Suprapubic skin (tissue), 4 donors: ENCODE measurements around the gene SULT1C4. TPM values are rescaled to one million over a fixed set of nuclear protein-coding genes. Genes with fewer than 3 reads are reported as not detected.

Source experiments
- DNase-seq, 2 donors: peaks; one replicate each; pipeline ENCODE4 v3.0.0-alpha.2; 2019; ENCODE audit warnings: low spot score in 2 of 2
- H3K27ac ChIP-seq: fragments of 200-600 bp; sonication (generic); one replicate; pipeline ENCODE4 v1.5.1; 2019
- H3K27me3 ChIP-seq: fragments of 200-600 bp; sonication (generic); one replicate; pipeline ENCODE4 v1.5.1; 2019
- H3K36me3 ChIP-seq: fragments of 200-600 bp; sonication (generic); one replicate; pipeline ENCODE4 v1.5.1; 2019
- H3K4me1 ChIP-seq: fragments of 200-600 bp; sonication (generic); one replicate; pipeline ENCODE4 v1.5.1; 2019
- H3K4me3 ChIP-seq: fragments of 200-600 bp; sonication (generic); one replicate; pipeline ENCODE4 v1.5.1; 2019; ENCODE audit warnings: mild to moderate bottlenecking
- H3K9me3 ChIP-seq: fragments of 200-600 bp; sonication (generic); one replicate; pipeline ENCODE4 v1.5.1; 2019
- CTCF ChIP-seq, 2 donors: fragments of 200-600 bp in 1 of 2; fragments of 450-650 bp in 1 of 2; sonication (generic) in 1 of 2; IDR thresholded peaks; one replicate each; pipeline ENCODE4 v1.5.1; 2016 to 2019; ENCODE audit warnings: antibody characterized with exemption in 2 of 2, mild to moderate bottlenecking in 1 of 2, moderate library complexity in 1 of 2
- EP300 ChIP-seq: sonication (generic); formaldehyde crosslinking; IDR thresholded peaks from one replicate; pipeline ENCODE4 v1.6.1; 2017; ENCODE audit warnings: antibody characterized with exemption
- POLR2A ChIP-seq, 2 donors: fragments of 450-650 bp; IDR thresholded peaks; one replicate each; pipeline ENCODE4 v1.6.1; 2017; ENCODE audit warnings: antibody characterized with exemption in 2 of 2, mild to moderate bottlenecking in 2 of 2, moderate library complexity in 2 of 2
- POLR2AphosphoS5 ChIP-seq, 3 donors: sonication (generic); formaldehyde crosslinking; IDR thresholded peaks; one replicate each; pipeline ENCODE4 v1.6.1; 2017; ENCODE audit warnings: antibody characterized with exemption in 3 of 3
- WGBS: methylation state at CpG from one replicate; pipeline ENCODE4 v1.1.5; 2018; 5-methylcytosine and 5-hydroxymethylcytosine counted together
- total RNA-seq, 4 donors: library from RNA; depleted of rRNA; stranded (reverse); fragments of >200 nt; gene quantifications; one replicate each; pipeline ENCODE4 v1.1.0, GENCODE V29; 2016

The SULT1C4 gene
- total RNA-seq, 4 donors from 2014 or later, result 0.34 to 1.5 (median 0.48) TPM; not detected in 1

GRCh38 chr2:108412995-108413710 is 35.4 kb downstream of the SULT1C4 start:
- Histone ChIP-seq H3K9me3 (no peaks in the 10 kb centered on the region), H3K27ac (no peak overlapping the region), H3K36me3 (no peaks in the 10 kb centered on the region), H3K27me3 (no peaks in the 10 kb centered on the region), H3K4me3 (no peak overlapping the region), H3K4me1 (no peaks in the 10 kb centered on the region)
- TF ChIP-seq POLR2AphosphoS5 (IDR thresholded peaks at IDR 0.05), result no peak
- TF ChIP-seq EP300, result no peak
- TF ChIP-seq POLR2A (IDR thresholded peaks at IDR 0.05), result no peak
- TF ChIP-seq CTCF (IDR thresholded peaks at IDR 0.05), result no peak
- DNase-seq, result no peak
- WGBS, result 25% methylated on average over 1 of the region's 1 CpG

GRCh38 chr2:108413711-108414095 is 35.9 kb downstream of the SULT1C4 start:
- DNase-seq, result no peak
- no peaks in the 10 kb centered on the region for H3K4me1 ChIP-seq
- no peaks in the 10 kb centered on the region for H3K36me3 ChIP-seq
- WGBS, result 91% methylated on average over 1 of the region's 1 CpG
- H3K27me3 ChIP-seq, result no peaks in the 10 kb centered on the region
- TF ChIP-seq EP300, result no peak
- TF ChIP-seq CTCF (IDR thresholded peaks at IDR 0.05), result no peak
- TF ChIP-seq POLR2A (IDR thresholded peaks at IDR 0.05), result no peak
- no peak for TF ChIP-seq POLR2AphosphoS5 (IDR thresholded peaks at IDR 0.05)
- no peaks in the 10 kb centered on the region for H3K9me3 ChIP-seq
- no peak overlapping the region for H3K4me3 ChIP-seq
- no peak overlapping the region for H3K27ac ChIP-seq

- DNase-seq, result no peak
- 92% methylated on average over 3 of the region's 3 CpGs for WGBS
- TF ChIP-seq POLR2AphosphoS5 (IDR thresholded peaks at IDR 0.05), result no peak
- no peak for TF ChIP-seq EP300
- no peak for TF ChIP-seq POLR2A (IDR thresholded peaks at IDR 0.05)
- TF ChIP-seq CTCF (IDR thresholded peaks at IDR 0.05), result no peak
These were observed 36.6 kb downstream of the SULT1C4 start for GRCh38 chr2:108414256-108414876.

GRCh38 chr2:108414945-108415344 is 37.2 kb downstream of the SULT1C4 start:
- WGBS, result 90% methylated on average over 2 of the region's 2 CpGs
- DNase-seq, result no peak

More at GRCh38 chr2:108414256-108414876, 36.6 kb downstream of the SULT1C4 start:
- no peaks in the 10 kb centered on the region for H3K27me3 ChIP-seq
- H3K9me3 ChIP-seq, result no peaks in the 10 kb centered on the region
- H3K36me3 ChIP-seq, result no peaks in the 10 kb centered on the region
- H3K4me1 ChIP-seq, result no peaks in the 10 kb centered on the region
- H3K4me3 ChIP-seq, result no peak overlapping the region
- no peak overlapping the region for H3K27ac ChIP-seq

More at GRCh38 chr2:108414945-108415344, 37.2 kb downstream of the SULT1C4 start:
- TF ChIP-seq EP300, result no peak
- no peak for TF ChIP-seq POLR2A (IDR thresholded peaks at IDR 0.05)
- no peak for TF ChIP-seq POLR2AphosphoS5 (IDR thresholded peaks at IDR 0.05)
- TF ChIP-seq CTCF (IDR thresholded peaks at IDR 0.05), result no peak
- no peaks in the 10 kb centered on the region for H3K27me3 ChIP-seq
- H3K4me3 ChIP-seq, result no peak overlapping the region
- H3K4me1 ChIP-seq, result no peaks in the 10 kb centered on the region
- no peaks in the 10 kb centered on the region for H3K36me3 ChIP-seq
- no peak overlapping the region for H3K27ac ChIP-seq
- no peaks in the 10 kb centered on the region for H3K9me3 ChIP-seq
